SIG-M5 (cell line): Measurements from ENCODE around the gene PHACTR2.
A peak's percentile ranks its signal among the peaks of the same experiment; 100 is the strongest.
"Not testable (repeated sequence)": the region's sequence is repeated elsewhere in the genome, so short reads cannot be mapped to it uniquely, and the experiment has no call there.

Experiments used
- DNase-seq: peaks from one replicate; lab custom pipeline; 2025; lab: John Stamatoyannopoulos, UW

Gene PHACTR2

GRCh38 chr6:143698759-143699429, 21.1 kb downstream of the PHACTR2 start:
- no peak for DNase-seq

GRCh38 chr6:143699430-143699825, 21.7 kb downstream of the PHACTR2 start:
- no peak for DNase-seq

DNA sequence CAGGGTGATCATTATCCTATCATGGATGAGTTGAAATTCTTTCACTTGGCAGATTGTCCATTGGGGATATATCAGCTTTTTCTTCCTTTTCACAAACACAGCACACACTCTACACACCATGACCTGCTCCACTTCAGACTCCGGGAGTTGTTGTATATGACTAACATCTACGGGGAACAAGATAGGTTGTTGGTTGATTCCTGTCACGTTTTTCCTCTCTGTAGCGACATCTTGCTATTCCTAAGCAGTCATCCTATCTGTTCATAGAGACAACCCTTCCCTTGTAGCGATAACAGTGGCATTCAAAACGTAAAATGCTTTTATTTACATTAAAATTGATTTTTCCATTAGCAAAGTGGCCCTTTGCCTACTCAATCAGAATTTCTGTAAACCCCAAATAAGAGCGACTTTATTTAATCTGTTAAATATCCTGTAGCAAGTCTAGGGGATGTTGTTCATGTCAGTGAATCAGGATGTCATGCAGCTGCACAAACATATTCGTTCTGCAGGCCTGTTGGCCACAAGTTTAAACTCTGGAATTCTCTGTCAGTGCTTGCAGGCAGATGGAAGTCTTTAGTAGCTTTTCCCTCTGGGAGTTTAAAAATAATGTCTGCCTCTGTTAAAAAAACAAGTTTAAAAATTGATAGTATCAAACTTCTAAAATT, 23.1 kb downstream of the PHACTR2 start:
- DNase-seq = no peak

GRCh38 chr6:143701349-143702234, 23.8 kb downstream of the PHACTR2 start:
- DNase-seq = no peak

DNA sequence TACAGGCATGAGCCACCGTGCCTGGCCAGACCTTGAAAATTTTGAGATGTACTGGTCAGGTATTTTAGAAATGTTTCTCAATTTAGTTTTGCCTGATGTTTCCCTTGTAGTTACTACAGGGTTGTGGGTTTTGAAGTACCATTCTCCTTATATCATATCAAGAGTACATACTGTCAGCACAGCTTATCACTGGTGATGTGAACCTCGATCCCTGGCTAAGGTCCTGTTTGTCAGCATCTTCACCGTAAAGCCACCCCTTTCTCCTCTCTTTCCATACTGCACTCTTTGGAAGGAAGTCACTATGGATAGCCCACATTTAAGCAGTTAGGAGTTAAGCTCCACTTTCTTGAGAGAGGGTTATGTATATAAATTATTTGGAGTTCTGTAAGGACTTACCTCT, 27.8 kb downstream of the PHACTR2 start:
- no peak for DNase-seq

GRCh38 chr6:143707697-143708096, 29.9 kb downstream of the PHACTR2 start:
- no peak for DNase-seq

GRCh38 chr6:143708889-143709288, 31.1 kb downstream of the PHACTR2 start:
- DNase-seq = no peak

- DNase-seq = no peak
These were observed 33.9 kb downstream of the PHACTR2 start for GRCh38 chr6:143711714-143712113.

- DNase-seq = no peak
These were observed 40.7 kb downstream of the PHACTR2 start for GRCh38 chr6:143718472-143718871.

- DNase-seq = no peak
These were observed 43.9 kb downstream of the PHACTR2 start for GRCh38 chr6:143721642-143722041.

DNA sequence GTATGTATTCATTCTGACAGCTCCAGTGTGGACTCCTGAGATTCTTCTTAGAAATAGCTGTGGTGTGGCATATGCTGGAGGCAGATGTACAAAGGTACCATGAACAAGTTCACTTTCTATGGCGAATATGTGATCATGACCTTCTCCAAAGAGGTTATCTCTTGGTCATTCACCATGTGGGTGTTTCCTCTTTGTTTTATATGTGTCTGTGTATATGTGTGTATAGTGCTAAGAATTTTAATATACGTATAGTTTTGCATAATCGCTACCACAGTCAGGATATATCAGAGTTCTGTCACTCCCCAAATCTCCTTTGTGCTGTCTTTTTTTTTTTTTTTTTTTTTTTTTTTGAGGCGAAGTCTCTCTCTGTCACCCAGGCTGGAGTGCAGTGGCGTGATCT, 47.1 kb downstream of the PHACTR2 start:
- no peak for DNase-seq

DNA sequence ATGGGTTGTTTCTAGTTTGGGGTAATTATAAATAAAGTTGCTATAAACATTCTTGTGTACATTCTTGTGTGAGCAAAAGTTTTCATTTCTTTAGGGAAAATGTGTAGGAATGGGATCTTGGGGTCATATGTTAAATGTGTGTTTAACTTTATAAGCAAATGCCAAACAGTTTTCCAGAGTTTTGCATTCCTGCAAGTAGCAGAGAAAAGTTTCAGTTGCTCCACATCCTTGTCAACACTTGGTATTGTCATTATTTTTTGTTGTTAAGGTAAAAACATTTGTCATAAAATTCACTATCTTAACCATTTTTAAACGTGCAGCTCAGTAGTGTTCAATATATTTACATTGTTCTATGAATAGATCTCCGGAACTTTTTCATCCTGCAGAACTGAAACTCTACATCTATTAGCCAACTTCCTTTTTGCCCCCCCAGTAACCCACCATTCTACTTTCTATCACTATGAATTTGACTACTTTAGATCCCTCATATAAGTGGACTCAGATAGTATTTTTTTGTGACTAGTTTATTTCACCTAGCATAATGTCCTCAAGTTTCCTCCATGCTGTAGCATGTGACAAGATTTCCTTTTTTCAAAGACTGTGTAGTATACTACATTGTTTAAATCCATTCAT, 48.4 kb downstream of the PHACTR2 start:
- DNase-seq = no peak

DNA sequence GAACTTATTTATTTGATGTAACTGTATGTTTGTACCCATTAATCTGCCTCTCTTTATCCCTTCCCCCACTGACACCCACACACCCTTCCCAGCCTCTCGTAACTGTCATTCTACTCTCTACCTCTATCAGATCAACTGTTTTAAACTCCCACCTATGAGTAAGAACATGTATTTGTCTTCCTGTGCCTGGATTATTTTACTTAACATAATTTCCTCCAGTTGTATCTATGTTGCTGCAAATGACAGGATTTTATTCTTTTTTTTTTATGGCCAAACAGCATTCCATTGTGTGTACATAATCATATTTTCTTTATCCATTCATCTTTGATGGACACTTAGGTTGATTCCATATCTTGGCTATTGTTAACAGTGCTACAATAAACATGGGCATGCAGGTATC, 49.3 kb downstream of the PHACTR2 start:
- DNase-seq = no peak

GRCh38 chr6:143731789-143732188, 54.0 kb downstream of the PHACTR2 start:
- no peak for DNase-seq

GRCh38 chr6:143732536-143732935, 54.8 kb downstream of the PHACTR2 start:
- DNase-seq = no peak

DNA sequence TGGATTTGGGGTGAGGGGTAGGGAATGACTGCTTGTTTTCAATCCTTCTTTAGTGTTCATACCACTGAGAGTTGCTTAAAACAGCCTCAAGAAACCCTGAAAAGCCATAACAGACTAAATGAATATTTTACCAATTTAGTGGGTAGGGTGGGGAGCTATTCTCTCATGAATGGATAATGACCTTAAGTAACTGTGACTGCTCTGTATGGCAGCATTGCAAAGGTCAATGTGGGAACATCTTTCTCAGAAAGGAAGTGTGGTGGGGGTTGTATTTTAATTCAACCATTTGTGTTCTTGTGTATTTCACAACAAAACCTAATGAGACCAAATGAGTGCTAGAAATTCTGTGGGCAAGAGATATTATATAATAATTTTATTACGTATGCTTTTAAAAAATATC, 55.7 kb downstream of the PHACTR2 start:
- DNase-seq = no peak

GRCh38 chr6:143734641-143735063, 56.9 kb downstream of the PHACTR2 start:
- DNase-seq = no peak

DNA sequence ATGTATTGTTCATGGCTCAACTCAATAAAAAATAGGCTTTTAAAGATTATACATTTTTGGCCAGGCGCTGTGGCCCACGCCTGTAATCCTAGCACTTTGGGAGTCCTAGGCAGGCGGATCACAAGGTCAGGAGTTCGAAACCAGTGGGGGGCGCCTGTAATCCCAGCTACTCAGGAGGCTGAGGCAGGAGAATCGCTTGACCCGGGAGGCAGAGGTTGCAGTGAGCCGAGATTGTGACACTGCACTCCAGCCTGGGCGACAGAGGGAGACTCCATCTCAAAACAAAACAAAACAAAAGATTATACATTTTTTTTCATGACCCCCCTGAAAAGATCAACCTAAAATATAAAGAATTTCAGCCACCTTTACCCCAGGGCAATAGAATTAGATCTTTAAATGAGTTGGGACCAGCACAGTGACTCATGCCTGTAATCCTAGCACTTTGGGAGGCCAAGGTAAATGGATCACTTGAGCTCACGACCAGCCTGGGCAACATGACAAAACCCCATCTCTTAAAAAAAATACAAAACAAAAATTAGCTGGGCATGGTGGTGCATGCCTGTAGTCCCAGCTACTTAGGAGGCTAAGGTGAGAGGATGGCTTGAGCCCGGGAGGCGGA, 60.4 kb downstream of the PHACTR2 start:
- not testable (repeated sequence) for DNase-seq

DNA sequence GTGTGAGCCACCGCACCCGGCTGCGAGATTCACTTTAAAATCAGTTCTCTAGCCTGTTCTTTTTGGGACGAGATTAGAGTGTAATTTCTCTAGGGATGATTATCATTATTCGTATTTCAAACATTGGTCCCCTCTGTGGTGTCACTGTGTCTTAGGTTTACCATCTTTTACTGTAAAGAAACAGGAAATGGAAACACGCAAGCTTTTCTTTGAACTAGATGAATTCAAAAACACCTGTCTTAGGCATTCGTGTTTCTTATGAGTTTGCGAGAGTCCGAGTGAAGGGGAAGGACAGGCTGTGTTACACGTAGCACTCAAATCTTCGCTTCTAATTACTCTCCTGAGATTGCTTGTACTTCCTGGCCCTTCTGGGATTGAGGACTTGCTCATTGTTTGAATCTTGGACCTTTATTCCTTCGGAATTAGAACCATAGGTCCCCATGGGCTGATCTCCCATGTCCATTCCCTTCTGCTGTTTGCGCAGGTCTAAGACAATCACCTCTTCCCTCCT, 61.6 kb downstream of the PHACTR2 start:
- no peak for DNase-seq

- DNase-seq = no peak
These were observed 62.4 kb downstream of the PHACTR2 start for GRCh38 chr6:143740213-143740612.

DNA sequence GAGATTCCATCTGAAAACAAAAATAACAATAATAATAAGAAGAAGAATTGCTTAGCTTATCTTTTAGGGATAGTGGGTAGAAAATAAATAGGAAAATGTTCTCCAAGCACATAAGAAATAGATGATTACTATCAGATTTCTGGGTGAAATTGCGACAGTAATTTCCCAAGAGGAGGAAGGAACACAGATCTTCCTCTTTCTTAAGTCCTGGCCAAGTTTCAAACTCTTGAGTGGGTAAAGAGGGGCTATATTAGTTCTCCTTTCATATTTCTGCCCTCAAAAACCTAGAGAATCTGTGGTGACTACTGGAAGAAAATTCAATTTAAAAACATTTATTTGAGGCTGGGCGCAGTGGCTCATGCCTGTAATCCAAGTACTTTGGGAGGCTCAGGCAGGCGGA, 63.7 kb downstream of the PHACTR2 start:
- DNase-seq = peak; percentile 52
